ENCODE measurements around the gene DPP4.

DPP4 gene

GRCh38 chr2:162113088-162113775 is 39.2 kb upstream of the DPP4 start:
- ChIA-PET POLR2A (no interaction called here), CTCF (interaction anchor here (1.6 kb wide), 1 partner anchor 11 kb away, joined by 4 read pairs; no protein-coding TSS in a partner anchor)
- TF ChIP-seq CTCF (IDR thresholded peaks at IDR 0.05; ENCODE audit: control extremely low read depth, extremely low read depth, low read depth, missing control alignments), result no peak
- DNase-seq (ENCODE audit: extremely low spot score), result no peak

GRCh38 chr2:162111958-162112850 is 38.2 kb upstream of the DPP4 start:
- ChIA-PET CTCF (interaction anchor here (1.6 kb wide), 1 partner anchor 12 kb away, joined by 4 read pairs; no protein-coding TSS in a partner anchor), POLR2A (no interaction called here)
- no peak for DNase-seq (ENCODE audit: extremely low spot score)
- TF ChIP-seq CTCF (IDR thresholded peaks at IDR 0.05; ENCODE audit: control extremely low read depth, extremely low read depth, low read depth, missing control alignments), result no peak

GRCh38 chr2:162107361-162107901 is 33.4 kb upstream of the DPP4 start:
- no peak for DNase-seq (ENCODE audit: extremely low spot score)
- CTCF ChIA-PET, result interaction anchor here (0.9 to 2.3 kb wide), 2 partner anchors 9 to 11 kb away, joined by 3 to 7 read pairs; no protein-coding TSS in a partner anchor
- TF ChIP-seq CTCF (IDR thresholded peaks at IDR 0.05; ENCODE audit: control extremely low read depth, extremely low read depth, low read depth, missing control alignments), result no peak
- POLR2A ChIA-PET, result no interaction called here

DNA sequence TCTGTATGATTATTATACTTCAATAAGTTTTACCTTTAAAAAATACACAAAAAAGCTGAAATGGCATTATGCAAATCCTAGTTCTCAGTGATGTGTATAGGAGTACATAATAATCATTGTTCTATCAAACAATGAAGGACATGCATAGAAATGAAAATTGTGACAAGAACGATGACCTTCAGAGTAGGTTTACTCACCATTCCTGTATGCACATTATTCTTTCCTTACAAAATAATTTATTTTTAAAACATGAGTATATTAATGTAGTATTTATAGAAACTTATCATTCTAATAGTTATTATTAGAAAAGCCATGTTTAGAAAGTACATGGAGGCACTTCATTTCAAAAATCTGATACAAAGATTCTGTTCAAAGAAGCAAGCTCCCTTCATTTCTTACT is 32.7 kb upstream of the DPP4 start:
- POLR2A ChIA-PET, result no interaction called here
- no peak for TF ChIP-seq CTCF (IDR thresholded peaks at IDR 0.05; ENCODE audit: control extremely low read depth, extremely low read depth, low read depth, missing control alignments)
- CTCF ChIA-PET, result interaction anchor here (0.9 to 2.5 kb wide), 4 partner anchors 10 to 27 kb away, joined by 3 to 11 read pairs (median 3); no protein-coding TSS in a partner anchor
- DNase-seq (ENCODE audit: extremely low spot score), result no peak

- ChIA-PET POLR2A (no interaction called here), CTCF (interaction anchor here (1.0 to 2.5 kb wide), 3 partner anchors 19 to 27 kb away, joined by 3 to 11 read pairs (median 3); no protein-coding TSS in a partner anchor)
- DNase-seq (ENCODE audit: extremely low spot score), result no peak
- TF ChIP-seq CTCF (IDR thresholded peaks at IDR 0.05; ENCODE audit: control extremely low read depth, extremely low read depth, low read depth, missing control alignments), result no peak
Observed at GRCh38 chr2:162106146-162106551, 32.1 kb upstream of the DPP4 start.

- DNase-seq (ENCODE audit: extremely low spot score), result no peak
- CTCF ChIA-PET, result interaction anchor here (1.1 kb wide), 1 partner anchor 66 kb away, joined by 3 read pairs; no protein-coding TSS in a partner anchor
- TF ChIP-seq CTCF (IDR thresholded peaks at IDR 0.05; ENCODE audit: control extremely low read depth, extremely low read depth, low read depth, missing control alignments), result no peak
- POLR2A ChIA-PET, result no interaction called here
Observed at GRCh38 chr2:162103443-162104009, 29.5 kb upstream of the DPP4 start.

All from GM10248 (cell line).